HG03066 (cell line): ENCODE data around the gene ATP8A2.
"Not testable (repeated sequence)": the region's sequence is repeated elsewhere in the genome, so short reads cannot be mapped to it uniquely, and the experiment has no call there.

Experiments used
- ATAC-seq: cut with Tn5 transposase; IDR thresholded peaks from one replicate; pipeline ENCODE4 v1.9.1; 2021; ENCODE audit warnings: low read depth; ENCODE audit not compliant: unreplicated experiment

Gene ATP8A2

DNA sequence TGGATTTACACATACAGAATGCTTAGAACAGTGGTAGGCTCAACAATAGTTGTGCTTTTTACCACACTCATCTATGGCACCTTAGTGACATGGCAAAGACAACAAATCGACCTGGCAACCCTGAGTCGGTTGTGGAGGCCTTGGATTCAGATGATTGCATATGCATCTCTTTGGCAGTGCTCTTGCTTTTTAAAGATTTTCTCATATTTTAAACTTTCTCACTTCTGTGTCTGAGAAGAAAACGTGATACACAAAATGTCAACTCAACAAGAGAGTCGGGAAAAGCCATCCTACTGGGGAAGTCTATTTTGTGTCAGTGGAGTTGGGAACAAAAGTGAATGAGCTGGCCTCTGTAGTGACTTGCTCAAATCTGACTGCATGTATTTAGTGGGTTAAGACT, 85.8 kb downstream of the ATP8A2 start:
- no peak for ATAC-seq

DNA sequence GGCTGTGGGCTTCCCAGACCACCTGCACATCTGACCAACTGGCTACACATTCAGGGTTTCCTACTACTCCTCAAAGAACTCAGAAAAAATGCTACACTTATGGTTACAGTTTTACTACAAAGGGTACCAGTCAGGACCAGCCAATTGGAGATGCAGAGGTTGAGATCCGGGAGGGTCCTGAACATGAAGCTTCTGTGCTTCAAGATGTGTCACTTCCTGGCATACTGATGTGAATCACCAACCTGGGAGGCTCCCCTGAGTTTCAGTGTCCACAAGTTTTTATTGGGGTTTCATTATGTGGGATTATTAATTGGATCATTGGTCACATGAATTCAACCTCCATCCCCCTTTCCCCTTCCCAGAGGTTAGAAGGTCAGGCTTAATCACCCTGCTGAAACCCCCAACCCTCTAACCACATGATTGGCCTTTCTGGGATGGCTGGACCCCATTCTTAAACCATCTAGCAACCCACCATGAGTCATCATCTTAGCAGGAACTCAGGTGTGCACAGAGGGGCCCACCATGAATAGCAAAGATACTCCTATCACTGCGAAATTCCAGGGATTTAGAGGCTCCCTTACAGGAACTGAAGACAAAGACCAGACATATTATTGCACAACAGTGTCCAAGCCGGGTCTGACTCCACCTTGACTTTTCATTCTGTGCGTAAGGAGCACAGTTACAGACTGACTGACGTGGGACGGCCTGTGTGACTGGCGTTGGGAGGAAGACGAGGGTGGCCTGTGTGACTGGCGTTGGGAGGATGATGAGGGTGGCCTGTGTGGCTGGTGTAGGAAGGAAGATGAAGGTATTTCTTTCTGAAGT, 90.7 kb downstream of the ATP8A2 start:
- ATAC-seq: no peak

DNA sequence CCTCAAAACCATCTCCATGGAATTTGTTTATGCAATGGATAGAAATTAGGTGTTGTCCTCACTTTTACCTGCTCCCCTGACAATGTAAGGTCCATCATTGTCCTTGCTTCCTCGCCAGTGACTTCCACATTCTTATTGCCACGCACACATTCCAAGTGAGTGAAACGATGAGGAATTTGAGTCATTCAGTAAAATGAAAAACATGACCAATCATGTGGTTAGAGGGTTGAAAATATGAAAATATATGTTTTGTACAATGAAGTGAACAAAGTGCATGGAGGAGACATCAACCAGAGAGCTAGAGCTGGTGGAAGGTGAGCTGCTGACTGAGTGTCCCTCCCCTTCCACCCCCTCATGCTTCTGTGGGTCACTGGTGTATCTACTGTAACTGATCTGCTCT, 91.7 kb downstream of the ATP8A2 start:
- ATAC-seq: no peak

DNA sequence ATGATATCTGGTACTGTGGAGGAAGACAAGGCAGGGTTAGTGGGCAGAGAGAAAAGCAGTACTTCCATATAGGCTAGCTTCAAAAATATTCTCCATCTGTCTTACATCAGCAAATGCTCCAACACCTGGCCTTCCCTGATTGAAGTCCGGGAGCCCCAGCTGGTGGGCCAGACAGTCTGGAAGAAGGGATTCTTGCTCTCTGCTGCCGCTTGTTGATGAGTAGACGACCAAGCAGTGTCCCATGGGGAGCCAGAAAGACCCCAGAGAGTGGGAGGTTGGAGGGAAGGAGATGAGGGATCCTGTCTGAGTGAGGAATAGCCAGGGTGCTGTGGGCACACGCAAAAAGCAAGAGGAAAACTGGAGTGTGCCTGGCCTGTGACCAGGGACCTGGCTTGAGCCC, 95.1 kb downstream of the ATP8A2 start:
- ATAC-seq: no peak

DNA sequence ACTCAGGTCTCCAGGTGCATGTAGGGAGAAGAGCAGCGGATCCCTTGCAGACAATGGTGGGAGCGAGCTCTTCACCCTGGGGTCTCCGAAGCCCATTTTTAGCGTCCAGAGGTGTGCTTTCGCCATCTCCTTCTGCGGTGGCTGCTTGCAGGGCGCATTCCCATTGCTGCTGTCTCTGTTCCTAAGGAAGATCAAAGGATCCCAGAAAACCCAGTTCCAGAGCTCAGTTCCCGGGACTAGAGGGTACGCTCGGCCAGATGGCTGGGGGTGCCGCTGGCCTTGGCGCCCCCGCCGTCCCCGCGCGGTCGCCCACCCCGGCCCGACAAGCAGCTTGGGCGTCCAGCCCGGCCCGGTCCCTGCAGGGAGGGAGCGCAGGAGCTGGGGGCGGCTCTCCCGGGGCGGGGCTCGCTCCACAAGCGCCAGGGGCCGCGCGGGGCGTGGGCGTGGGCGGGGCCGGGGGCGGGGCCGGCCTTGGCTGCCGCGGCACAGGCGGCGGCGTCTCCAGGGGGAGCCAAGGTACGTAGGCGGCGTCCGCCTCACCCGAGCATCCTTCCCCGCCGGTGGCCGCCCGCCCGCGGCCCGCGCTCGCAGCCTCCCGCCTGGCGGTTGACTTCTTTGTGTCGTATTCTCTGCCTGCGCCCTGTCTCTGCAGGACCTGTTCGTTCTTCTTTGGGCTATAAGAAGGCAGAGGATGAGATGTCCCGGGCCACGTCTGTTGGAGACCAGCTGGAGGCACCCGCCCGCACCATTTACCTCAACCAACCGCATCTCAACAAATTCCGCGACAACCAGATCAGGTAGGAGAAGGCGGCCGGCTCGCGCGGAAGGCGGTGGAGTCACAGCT, 96.8 kb downstream of the ATP8A2 start:
- no peak for ATAC-seq

DNA sequence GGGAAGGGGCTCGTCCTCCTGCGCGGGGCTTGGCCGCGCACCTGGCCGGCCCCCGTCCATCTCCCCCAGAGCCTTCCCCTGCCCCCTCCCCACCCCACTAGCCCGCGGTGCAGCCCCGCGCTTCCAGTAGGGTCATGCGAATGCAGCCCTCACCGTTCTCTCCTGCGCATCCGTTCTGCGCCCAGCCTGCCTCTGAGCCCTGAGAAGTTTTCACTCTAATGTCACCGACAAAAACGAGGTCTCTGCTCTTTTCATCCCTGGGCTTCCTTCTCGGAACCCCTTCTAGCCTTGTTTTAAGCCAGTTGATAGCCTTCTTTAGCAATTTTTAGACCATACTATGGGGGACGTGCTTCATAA, 97.4 kb downstream of the ATP8A2 start:
- ATAC-seq: no peak

DNA sequence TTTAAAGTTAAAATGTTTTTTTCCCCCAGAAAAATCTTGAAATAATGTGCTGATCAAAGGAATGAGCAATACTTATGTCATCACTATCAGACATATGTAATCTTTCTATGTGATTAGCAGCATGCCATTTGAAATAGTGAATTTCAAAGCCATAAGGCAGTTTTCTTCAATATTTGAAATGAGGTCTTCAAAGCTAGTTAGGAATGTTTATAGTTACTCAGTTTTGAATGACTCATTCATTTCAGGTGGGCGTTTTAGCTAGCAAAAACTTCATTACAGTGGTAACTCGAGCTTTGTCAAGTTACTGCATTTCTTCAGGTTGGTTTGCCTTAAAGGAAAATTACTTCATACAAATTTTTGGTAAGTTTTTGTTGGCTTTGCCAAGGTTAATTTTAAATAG, 102.1 kb downstream of the ATP8A2 start:
- no peak for ATAC-seq

DNA sequence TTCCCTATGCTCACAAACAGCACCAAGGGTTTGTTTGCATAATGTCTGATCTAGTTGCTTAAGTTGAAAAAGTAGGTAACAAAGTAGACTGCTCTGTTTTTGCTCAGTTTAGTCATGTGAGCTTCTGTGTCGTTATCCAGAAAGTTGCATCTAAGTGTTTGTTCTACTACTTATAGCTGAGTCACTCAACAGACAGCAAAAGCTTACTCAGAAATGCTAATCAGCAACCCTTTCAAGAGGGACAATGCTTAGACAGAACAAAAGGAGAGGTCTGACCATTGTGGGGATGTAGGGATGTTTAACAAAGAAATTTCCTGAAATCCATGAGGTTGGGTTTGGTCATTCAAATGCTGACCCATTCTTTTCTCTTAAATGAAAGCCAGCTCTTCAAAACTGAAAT, 106.4 kb downstream of the ATP8A2 start:
- no peak for ATAC-seq

DNA sequence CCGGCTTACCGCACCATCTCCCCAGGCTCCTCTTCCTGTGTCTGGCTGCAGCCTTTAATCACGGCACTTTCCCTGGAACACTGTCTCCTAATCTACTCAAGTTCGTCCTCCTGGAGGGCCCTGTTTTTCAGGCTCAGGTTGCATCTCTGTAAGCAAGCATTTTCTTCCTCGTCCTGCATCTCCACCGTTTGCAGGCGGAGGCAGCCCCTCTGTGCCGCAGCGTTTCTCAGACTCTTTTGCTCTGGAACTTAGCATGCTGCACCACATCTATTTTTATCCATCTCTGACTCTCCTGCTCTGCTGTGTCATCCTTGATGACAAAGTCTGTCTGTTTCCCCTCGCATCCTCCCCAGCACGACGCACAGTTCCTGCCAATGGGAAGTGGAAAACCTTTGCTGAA, 117.5 kb downstream of the ATP8A2 start:
- no peak for ATAC-seq

DNA sequence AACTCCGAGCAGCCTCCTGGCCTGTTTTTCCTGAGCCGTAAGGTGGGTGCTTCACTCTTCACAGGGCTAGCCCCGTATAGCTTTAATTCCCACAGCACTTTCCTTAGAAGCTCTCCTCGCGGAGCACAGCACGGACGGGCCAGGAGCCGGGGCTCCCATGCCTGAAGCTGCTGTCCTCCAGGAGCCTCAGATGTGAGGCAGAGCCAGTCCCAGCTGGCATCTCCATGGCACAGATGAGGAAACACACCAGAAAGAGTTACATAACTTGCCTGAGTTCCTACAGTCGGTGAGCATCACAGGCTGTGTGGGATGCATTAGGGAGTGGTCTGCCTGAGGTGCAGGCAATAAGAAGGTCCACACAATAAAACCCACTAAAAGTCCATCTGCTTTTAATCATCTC, 118.5 kb downstream of the ATP8A2 start:
- ATAC-seq: no peak

DNA sequence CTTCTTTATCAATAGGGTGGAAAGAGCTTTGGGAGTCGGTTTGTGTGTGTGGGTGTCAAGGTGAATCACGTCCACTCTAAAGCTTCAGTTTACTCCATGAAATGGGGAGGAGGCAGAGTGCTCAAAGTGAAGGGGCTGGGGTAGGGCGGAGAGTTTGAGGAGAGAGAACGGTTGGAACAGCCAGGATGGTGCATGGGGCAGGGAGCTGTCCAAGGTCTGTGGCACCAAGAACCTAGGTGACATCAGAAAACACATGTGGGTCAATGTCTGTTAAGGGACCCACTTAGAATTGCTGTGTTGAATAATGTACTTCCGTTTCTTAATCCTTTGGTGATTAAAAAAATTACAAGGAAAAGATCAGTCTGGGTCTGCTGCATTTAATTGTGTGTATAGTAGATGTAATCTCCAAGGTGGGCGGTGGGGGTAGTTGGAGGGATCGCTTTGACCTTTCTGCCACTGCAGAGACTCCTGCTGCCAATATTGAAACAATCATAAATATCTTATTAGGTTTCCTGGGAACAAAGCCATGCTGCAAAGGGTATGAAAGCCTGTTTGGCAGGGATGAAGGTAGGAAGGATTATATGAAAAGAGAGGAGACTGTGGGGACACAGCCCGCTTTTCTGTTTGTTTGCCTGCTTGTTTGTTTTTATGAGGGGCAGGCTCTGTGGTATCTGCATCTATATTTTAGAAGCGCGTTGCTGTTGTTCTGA, 122.3 kb downstream of the ATP8A2 start:
- ATAC-seq: no peak

DNA sequence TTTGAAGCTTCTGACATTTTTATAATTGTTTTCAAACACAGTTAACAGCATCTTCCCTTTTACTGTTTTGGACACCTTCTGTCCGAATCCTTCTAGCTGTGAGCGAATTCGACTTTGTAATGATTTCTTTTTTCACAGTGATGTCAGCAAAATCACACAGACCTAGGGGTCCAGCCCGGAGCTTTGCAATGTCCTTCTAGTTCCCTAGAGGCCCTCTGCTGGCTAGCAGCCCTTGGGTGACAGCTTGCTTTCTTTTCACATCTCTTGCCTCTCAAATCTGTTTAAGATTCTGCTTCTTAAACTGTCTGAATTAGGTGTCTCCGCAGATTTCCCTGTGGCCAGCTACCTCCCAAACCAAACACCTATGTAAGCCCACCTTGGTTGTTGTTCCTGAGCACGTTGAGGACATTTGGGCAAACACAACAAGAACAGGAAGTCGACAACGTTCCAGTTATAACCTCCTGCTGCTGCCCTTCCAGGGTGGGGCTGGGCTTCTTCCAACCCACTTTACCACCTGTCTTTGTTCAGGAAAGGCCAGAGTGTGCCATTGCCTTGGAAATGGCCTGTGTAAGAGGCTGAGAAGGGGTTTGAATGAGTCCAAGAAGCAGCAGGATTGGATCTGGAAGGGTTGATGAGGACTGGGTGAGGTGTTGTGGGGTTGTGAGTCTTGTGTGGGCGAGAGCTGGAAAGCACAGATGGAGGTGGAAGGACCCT, 123.1 kb downstream of the ATP8A2 start:
- ATAC-seq: no peak

DNA sequence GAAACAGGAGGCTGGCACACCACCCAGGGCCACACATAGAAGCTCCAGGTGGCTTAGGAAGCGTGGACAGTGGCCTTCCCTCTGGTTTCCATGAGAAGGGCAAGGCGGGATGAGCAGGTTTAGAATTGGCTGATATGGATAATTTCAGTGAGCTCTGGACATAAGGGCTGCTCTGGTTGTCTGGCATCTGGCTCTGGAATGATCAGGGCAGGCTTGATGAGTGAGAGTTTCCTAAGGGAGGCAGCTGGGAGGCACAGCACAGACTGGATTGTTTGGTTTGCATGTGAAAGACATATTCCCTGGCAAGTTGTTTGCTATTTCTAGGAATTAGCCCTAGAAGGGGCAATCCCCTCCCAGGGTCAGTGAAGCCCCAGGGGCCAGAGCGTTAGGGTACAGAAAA, 129.5 kb downstream of the ATP8A2 start:
- ATAC-seq: no peak

DNA sequence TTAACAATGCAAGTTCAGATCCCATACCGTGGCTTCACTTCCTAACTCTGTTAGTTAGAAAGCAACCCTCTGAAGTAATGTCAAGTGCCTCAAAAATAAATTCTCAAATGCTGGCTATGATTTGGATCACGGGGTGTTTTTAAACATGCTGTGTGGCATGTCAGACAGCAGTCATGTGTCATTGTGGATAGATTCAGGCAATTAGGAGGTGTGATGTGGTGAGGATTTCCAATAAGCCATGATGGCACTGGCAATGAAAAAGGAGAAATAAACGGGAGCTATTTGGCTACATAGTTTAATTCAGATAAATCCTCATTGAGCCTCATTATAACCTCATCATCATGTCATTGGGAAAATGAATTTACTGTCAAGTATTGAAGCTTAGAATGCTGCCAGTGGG, 130.3 kb downstream of the ATP8A2 start:
- ATAC-seq: no peak

DNA sequence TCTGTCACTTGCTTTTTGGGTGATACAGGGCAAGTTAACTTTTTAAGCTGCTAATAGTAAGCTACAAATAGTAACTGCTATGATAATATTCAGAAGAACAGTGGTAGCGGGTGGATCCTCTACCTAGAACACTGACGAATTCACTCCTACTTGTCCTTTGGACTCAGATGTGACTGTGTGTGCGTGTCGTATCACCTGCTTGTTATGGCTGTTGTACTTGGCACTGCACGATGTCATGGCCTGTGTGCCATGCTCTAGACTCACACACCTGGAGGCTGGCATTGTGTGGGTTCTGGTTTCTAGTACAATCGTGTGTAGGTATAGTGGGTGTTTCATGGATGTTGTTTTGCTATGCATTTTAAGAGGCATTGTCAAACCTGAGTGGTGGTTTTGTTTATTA, 130.8 kb downstream of the ATP8A2 start:
- ATAC-seq: no peak

DNA sequence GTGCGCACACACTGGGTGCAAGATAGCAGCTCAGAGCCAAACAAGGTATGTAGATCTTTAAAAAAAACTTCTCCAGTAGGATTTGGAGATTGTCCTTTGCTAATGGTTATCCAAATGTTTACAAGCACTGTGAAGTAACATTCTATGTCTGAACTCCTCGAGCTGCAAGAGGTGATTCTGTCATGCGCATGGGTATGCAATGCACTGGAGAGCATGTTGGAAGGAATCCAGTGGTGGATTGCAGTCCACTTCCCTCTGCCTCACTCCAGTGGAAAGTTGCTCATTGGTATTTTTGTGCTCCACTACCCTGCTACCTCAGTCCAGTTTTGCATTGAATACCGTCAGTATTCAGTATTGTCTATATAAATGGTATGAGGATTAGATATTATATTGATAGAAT, 132.1 kb downstream of the ATP8A2 start:
- no peak for ATAC-seq

DNA sequence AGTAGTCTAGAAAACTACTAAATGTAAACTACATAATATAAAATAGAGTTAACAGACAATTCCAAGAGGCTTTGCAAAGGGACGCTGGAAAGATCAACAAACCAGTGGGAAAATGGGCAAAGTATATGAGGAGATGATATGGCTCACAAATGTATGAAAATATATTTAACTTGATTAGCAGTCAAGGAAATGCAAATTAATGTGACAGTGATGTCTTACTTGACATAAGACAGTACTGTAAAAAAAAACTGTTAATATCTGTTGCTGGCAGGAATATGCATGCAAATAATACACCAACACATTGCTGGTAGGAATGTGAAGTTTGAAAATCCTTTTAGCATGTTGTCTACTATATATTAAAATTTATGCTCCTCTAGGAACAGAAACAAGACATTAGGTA, 136.1 kb downstream of the ATP8A2 start:
- ATAC-seq: no peak

DNA sequence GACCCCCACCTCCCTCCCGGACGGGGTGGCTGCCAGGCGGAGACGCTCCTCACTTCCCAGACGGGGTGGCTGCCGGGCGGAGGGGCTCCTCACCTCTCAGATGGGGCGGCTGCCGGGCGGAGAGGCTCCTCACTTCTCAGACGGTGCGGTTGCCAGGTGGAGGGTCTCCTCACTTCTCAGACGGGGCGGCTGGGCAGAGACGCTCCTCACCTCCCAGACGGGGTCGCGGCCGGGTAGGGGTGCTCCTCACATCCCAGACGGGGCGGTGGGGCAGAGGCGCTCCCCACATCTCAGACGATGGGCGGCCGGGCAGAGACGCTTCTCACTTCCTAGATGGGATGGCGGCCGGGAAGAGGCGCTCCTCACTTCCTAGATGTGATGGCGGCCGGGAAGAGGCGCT, 141.3 kb downstream of the ATP8A2 start:
- ATAC-seq: not testable (repeated sequence)

DNA sequence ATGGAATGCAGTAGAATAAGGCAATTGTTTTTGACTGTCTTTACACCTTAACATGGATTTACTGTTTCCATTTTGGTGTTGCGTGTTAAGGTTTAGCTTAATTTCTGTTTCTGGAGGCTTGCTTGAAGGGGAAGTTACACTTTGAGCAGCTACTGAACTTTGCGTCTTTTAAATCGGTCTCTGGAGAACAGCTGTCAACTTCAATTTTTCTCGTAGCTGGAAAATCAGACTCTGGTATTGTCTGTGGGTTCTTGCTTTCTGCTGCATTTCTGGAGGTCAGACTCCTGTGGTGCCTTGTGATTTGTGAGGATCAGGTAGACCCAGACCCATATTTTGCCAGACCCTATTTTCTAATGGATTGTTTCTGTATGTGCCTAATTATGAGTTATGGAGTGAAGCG, 146.7 kb downstream of the ATP8A2 start:
- ATAC-seq: no peak

DNA sequence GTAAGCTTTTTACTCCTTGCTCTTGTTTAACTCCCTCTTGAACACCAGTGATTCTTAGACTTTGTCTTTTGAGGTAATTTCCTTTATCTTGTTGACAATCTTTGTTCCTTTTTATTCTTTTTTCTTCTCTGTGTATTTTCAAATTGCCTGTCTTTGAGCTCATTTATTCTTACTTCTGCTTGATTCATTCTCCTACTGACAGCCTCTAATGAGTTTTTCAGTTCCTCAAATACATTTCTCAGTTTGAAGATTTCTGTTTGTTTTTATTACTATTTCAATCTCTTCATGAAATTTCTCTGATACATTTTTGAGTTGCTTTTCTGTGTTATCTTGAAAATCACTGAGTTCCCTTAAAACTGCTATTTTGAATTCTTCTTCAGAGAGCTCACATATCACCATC, 154.1 kb downstream of the ATP8A2 start:
- no peak for ATAC-seq

DNA sequence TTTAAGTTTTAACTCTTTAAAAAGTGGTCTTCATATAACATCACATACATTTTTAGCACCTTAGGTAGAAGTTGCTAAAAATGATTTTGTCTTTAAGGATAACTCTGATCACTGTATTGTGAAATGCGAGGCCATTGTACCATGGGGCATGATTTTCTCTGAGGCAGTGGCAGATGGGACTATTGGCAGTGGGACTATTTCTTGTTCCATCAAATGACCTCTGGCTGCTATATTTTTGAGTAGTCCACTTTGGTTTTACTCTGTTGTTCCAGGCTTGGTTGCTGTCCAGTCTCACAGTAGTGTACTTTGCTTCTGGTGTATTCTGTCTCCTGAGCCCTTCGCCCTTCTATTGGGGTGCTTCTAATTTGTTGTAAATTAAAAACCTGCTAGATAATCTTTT, 156.5 kb downstream of the ATP8A2 start:
- ATAC-seq: no peak
